Measurements from ENCODE around the gene ARIH1.

- no peak for TF ChIP-seq CTCF (IDR thresholded peaks at IDR 0.05)
- TF ChIP-seq POLR2A (IDR thresholded peaks at IDR 0.05) = no peak
Observed at GRCh38 chr15:72482275-72482674, 8.1 kb downstream of the ARIH1 start.

All from uterus (tissue), 2 donors.